Esophagus squamous epithelium (tissue), 5 donors: ENCODE results near the gene TCTN2. TPM values are rescaled to one million over a fixed set of nuclear protein-coding genes. Genes with fewer than 3 reads are reported as not detected.

Experiments
- DNase-seq: peaks from one replicate; lab custom pipeline; 2025; lab: John Stamatoyannopoulos, UW
- H3K27ac ChIP-seq, 4 donors: fragments of 200-600 bp; sonication (generic); one replicate each; pipeline ENCODE4 v1.5.1; 2016 to 2019; ENCODE audit warnings: mild to moderate bottlenecking in 1 of 4
- H3K27me3 ChIP-seq, 4 donors: fragments of 200-600 bp; sonication (generic); 1 replicate in 3 of 4; 2 replicates in 1 of 4; pipeline versions ENCODE4 v1.5.1 to v1.6.0; 2017 to 2021; ENCODE audit warnings: antibody characterized with exemption in 1 of 4
- H3K36me3 ChIP-seq, 3 donors: fragments of 200-600 bp; sonication (generic); one replicate each; pipeline ENCODE4 v1.5.1; 2016 to 2019
- H3K4me1 ChIP-seq, 3 donors: fragments of 200-600 bp; sonication (generic); one replicate each; pipeline ENCODE4 v1.5.1; 2017 to 2019
- H3K4me3 ChIP-seq, 4 donors: fragments of 200-600 bp; sonication (generic); 1 replicate in 3 of 4; 2 replicates in 1 of 4; pipeline ENCODE4 v1.5.1; 2016 to 2019; ENCODE audit warnings: mild to moderate bottlenecking in 2 of 4, moderate library complexity in 1 of 4
- H3K9me3 ChIP-seq, 3 donors: fragments of 200-600 bp; sonication (generic); one replicate each; pipeline ENCODE4 v1.5.1; 2016 to 2019
- POLR2A ChIP-seq, 4 donors: fragments of 450-650 bp; IDR thresholded peaks; one replicate each; pipeline ENCODE4 v1.6.1; 2017; ENCODE audit warnings: antibody characterized with exemption in 4 of 4, mild to moderate bottlenecking in 4 of 4, moderate library complexity in 3 of 4
- WGBS, 2 donors: methylation state at CpG; one replicate each; pipeline ENCODE4 v1.1.5; 2018; 5-methylcytosine and 5-hydroxymethylcytosine counted together
- intact Hi-C: fragments of 100-400 bp; cut with DNase I; formaldehyde crosslinking; loops from one replicate; pipeline ENCODE4 v1.15.0; 2022
- total RNA-seq, 4 donors: library from RNA; depleted of rRNA; stranded (reverse); fragments of >200 nt; gene quantifications; one replicate each; pipeline ENCODE4 v1.1.0, GENCODE V29; 2016
- TF ChIP-seq, protein P1 (sequence below), 6 experiments: fragments of 450-650 bp in 4 of 6; fragments of 200-600 bp in 2 of 6; sonication (generic) in 2 of 6; IDR thresholded peaks; one replicate each; pipeline ENCODE4 v1.5.1; 2016 to 2019; ENCODE audit warnings: antibody characterized with exemption in 6 of 6, mild to moderate bottlenecking in 4 of 6, moderate library complexity in 4 of 6
- donor health status: DM: yes; HTN: yes; CAD: no.

The TCTN2 gene
- total RNA-seq, 4 donors from 2014 or later = 3.0 to 5.9 (median 3.2) TPM

DNA sequence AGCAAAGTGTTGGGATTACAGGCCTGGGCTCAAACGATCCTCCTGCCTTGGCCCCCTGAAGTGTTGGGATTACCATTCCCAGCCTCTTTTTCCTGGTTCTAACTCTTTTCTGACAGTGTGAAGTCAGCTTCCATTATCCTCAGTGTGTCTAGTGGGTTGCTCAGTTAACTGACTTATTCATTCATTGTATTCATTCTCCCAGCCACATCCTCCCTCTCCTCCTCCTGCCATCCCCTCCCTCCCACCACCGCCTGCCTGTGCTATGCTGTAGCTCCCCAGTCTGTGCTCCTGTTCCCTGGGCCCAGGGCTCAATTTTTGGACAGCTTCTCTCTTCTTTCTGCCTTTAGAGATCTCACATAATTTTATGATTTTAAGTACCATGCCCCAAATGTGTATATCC lies 60.7 kb downstream of the TCTN2 start:
- Histone ChIP-seq H3K36me3 (peaks cover 0 to 100% (median 0%) of the 10 kb centered on the region in 3 donors), H3K27me3 (no peaks in the 10 kb centered on the region), H3K4me1 (no peaks in the 10 kb centered on the region), H3K4me3 (no peak overlapping the region), H3K27ac (no peak overlapping the region), H3K9me3 (no peaks in the 10 kb centered on the region)
- TF ChIP-seq POLR2A (IDR thresholded peaks at IDR 0.05) = no peak
- TF ChIP-seq, protein P1, sequence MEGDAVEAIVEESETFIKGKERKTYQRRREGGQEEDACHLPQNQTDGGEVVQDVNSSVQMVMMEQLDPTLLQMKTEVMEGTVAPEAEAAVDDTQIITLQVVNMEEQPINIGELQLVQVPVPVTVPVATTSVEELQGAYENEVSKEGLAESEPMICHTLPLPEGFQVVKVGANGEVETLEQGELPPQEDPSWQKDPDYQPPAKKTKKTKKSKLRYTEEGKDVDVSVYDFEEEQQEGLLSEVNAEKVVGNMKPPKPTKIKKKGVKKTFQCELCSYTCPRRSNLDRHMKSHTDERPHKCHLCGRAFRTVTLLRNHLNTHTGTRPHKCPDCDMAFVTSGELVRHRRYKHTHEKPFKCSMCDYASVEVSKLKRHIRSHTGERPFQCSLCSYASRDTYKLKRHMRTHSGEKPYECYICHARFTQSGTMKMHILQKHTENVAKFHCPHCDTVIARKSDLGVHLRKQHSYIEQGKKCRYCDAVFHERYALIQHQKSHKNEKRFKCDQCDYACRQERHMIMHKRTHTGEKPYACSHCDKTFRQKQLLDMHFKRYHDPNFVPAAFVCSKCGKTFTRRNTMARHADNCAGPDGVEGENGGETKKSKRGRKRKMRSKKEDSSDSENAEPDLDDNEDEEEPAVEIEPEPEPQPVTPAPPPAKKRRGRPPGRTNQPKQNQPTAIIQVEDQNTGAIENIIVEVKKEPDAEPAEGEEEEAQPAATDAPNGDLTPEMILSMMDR (IDR thresholded peaks at IDR 0.05) = no peak
- 73 to 80% methylated on average over 2 of the region's 2 CpGs for WGBS, 2 donors
- no peak for DNase-seq
- intact Hi-C loops = no loop called here

DNA sequence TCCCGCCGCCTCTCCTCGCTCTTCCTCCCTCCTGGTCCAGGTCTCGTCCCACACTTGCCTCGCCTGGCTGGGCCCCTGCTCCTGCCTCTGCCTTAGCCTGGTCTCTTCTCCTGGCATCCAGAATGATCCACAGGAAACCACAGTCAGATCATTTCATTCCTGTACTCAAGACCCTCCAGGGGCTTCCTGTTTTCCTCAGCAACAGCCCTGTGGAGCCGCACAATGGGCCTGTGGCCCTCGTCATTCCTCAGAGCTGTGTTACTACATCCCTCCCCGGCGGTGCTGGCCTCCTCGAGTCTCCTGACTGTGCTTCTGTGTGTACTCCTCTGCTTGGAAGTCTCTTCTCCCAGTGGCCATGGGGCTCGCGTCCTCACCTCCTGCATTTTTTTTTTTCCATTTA lies 61.3 kb downstream of the TCTN2 start:
- Histone ChIP-seq H3K36me3 (peaks cover 0 to 100% (median 5%) of the 10 kb centered on the region in 3 donors), H3K4me1 (no peaks in the 10 kb centered on the region), H3K27ac (no peak overlapping the region), H3K9me3 (no peaks in the 10 kb centered on the region), H3K4me3 (no peak overlapping the region), H3K27me3 (no peaks in the 10 kb centered on the region)
- intact Hi-C loops = no loop called here
- DNase-seq = no peak
- TF ChIP-seq POLR2A (IDR thresholded peaks at IDR 0.05) = no peak
- TF ChIP-seq, protein P1 (IDR thresholded peaks at IDR 0.05) = no peak
- 92 to 93% methylated on average over 12 of the region's 12 CpGs for WGBS, 2 donors

DNA sequence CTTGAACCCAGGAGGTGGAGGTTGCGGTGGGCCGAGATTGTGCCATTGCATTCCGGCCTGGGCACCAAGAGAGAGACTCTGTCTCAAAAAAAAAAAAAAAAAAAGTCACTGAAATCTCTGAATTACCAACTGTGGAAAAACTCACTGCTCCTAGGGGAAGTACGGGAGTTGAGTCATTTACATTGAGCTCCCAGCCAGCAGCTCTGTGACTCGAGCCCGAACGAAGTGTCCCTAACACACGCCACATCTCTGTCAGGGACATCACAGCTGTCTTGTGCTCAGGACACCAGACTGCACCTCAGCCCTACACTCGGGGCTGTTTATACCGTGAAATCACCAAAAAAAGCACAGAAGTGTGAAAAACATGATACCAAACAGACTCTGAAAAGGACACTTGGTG lies 62.3 kb downstream of the TCTN2 start:
- no peaks in the 10 kb centered on the region for H3K4me1 ChIP-seq
- H3K36me3 ChIP-seq = peaks cover 0 to 100% (median 7%) of the 10 kb centered on the region in 3 donors
- intact Hi-C loops = no loop called here
- no peaks in the 10 kb centered on the region for H3K9me3 ChIP-seq
- no peak overlapping the region for H3K27ac ChIP-seq
- 80 to 97% methylated on average over 5 to 8 of the region's 10 CpGs for WGBS, 2 donors
- no peaks in the 10 kb centered on the region for H3K27me3 ChIP-seq
- TF ChIP-seq, protein P1 (IDR thresholded peaks at IDR 0.05) = no peak
- no peak for TF ChIP-seq POLR2A (IDR thresholded peaks at IDR 0.05)
- no peak for DNase-seq
- H3K4me3 ChIP-seq = no peak overlapping the region

DNA sequence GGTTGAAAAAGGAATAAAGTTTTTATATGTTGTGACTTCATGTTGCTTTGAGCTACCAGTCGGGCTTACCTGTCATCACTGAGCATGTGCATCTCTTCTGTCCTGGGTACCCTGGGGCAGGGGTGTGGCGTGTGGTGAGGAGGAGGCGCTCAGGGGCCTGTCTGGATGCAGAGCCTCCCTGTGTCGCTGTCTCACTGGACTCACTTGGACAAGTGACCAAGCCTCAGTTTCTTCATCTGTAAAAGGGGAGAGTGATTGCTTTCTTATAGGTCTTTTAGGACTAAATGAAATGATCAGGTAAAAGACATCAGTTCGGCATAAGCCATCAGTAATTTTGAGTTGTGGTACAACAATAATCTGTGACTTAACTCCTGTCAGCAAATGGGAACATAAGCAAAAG lies 63.4 kb downstream of the TCTN2 start:
- no peak for TF ChIP-seq POLR2A (IDR thresholded peaks at IDR 0.05)
- DNase-seq = no peak
- H3K36me3 ChIP-seq = peaks cover 6 to 100% (median 14%) of the 10 kb centered on the region in 3 donors
- WGBS, 2 donors = 81 to 82% methylated on average over 5 of the region's 5 CpGs
- no peaks in the 10 kb centered on the region for H3K9me3 ChIP-seq
- no peaks in the 10 kb centered on the region for H3K27me3 ChIP-seq
- no peak overlapping the region for H3K27ac ChIP-seq
- H3K4me1 ChIP-seq = no peaks in the 10 kb centered on the region
- no peak overlapping the region for H3K4me3 ChIP-seq
- intact Hi-C loops = no loop called here

DNA sequence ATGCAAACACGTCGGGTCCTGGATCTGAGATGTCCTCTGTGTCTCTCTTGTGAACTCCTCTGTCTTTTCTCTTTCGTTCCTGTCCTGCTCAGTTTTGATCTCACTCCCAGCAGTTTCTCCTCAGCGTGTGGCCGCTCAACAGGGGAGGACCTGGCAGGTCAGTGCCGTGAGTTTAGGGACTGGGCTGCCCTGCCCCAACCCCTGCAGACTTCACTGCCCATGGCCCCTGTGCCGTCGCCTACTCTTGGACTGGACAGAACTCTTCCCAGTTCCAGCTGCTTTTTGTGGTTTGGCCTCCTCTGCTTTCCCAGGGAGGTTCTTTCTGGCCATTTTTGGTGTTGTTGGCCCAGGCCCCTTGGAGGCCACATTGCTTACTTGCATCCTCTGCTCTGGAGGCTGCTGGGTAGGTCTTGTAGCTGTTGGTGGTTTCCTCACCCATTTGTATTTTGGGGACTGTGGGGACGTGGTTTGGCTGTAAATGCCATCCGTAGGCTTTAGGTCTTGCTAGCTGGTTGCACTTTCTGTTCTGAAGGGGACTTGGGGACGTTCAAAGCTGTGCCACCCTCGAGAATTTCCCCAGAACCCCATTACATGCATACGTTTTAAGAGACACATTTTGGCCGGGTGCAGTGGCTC lies 71.1 kb downstream of the TCTN2 start:
- intact Hi-C loops = no loop called here
- 88 to 90% methylated on average over 8 to 11 of the region's 14 CpGs for WGBS, 2 donors
- peaks cover 23 to 96% (median 28%) of the 10 kb centered on the region in 3 donors for H3K36me3 ChIP-seq
- no peak overlapping the region for H3K27ac ChIP-seq
- no peaks in the 10 kb centered on the region for H3K9me3 ChIP-seq
- no peak overlapping the region for H3K4me3 ChIP-seq
- H3K4me1 ChIP-seq = peaks cover 0 to 5% (median 0%) of the 10 kb centered on the region in 3 donors
- TF ChIP-seq, protein P1 (IDR thresholded peaks at IDR 0.05) = no peak
- no peak for TF ChIP-seq POLR2A (IDR thresholded peaks at IDR 0.05)
- no peak for DNase-seq
- no peaks in the 10 kb centered on the region for H3K27me3 ChIP-seq
